ENCODE data around the gene APBA1.

DNA sequence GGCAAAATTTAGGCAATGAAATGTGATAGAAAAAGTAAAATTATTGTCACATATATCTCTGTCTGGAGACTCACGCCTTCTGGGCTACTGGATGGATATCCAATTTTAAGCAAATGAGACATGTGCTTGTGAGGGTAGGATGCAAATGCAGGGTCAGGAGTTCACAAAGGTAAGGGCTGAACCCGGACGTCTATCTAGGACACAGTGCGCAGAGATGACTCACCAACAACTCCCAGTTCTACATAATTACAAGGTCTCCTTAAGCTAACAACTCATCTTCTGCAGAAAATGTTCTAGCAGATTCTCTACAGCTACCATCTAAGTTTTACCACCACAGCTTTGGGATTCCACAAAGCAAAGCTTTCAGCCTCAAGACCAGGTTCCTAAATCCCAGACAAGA is 186.7 kb downstream of the APBA1 start:
- TF ChIP-seq, protein P1, sequence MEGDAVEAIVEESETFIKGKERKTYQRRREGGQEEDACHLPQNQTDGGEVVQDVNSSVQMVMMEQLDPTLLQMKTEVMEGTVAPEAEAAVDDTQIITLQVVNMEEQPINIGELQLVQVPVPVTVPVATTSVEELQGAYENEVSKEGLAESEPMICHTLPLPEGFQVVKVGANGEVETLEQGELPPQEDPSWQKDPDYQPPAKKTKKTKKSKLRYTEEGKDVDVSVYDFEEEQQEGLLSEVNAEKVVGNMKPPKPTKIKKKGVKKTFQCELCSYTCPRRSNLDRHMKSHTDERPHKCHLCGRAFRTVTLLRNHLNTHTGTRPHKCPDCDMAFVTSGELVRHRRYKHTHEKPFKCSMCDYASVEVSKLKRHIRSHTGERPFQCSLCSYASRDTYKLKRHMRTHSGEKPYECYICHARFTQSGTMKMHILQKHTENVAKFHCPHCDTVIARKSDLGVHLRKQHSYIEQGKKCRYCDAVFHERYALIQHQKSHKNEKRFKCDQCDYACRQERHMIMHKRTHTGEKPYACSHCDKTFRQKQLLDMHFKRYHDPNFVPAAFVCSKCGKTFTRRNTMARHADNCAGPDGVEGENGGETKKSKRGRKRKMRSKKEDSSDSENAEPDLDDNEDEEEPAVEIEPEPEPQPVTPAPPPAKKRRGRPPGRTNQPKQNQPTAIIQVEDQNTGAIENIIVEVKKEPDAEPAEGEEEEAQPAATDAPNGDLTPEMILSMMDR (IDR thresholded peaks at IDR 0.05; ENCODE audit: low read depth, low read length), result no peak
- no peak for TF ChIP-seq POLR2A (IDR thresholded peaks at IDR 0.05; ENCODE audit: extremely low read depth, insufficient read length)

Measured in NB4 (cell line).